Measurements from ENCODE around the gene PCED1A. TPM values are rescaled to one million over a fixed set of nuclear protein-coding genes. Genes with fewer than 3 reads are reported as not detected.

PCED1A gene
- total RNA-seq, 2 experiments from 2014 or later: 6.9 to 9.8 TPM

- Histone ChIP-seq H3K79me2 (ENCODE audit: insufficient read depth, low read depth, low read length) (no peaks in the 10 kb centered on the region), H3K4me2 (ENCODE audit: low read length) (no peak overlapping the region), H2AFZ (ENCODE audit: low read length) (no peak overlapping the region), H3K9me2 (ENCODE audit: insufficient read depth, low read length) (no peaks in the 10 kb centered on the region), H3K4me1 (ENCODE audit: insufficient read depth, low read length, poor library complexity, severe bottlenecking) (no peaks in the 10 kb centered on the region), H4K20me1 (ENCODE audit: insufficient read depth, low read length) (no peaks in the 10 kb centered on the region), H3K9me3 (ENCODE audit: low read length) (no peaks in the 10 kb centered on the region), H3K4me3 (ENCODE audit: low read depth, low read length, poor library complexity, severe bottlenecking) (no peak overlapping the region), H3K36me3 (ENCODE audit: insufficient read depth, low read length) (no peaks in the 10 kb centered on the region), H3K27ac (ENCODE audit: low read depth, low read length, poor library complexity, severe bottlenecking) (no peak overlapping the region)
- TF ChIP-seq EZH2phosphoT487 (IDR thresholded peaks at IDR 0.05; ENCODE audit: borderline replicate concordance, low read depth, low read length) (no peak), CTCF (conservative IDR thresholded peaks at IDR 0.05; ENCODE audit: low read length) (no peak)
- POLR2A ChIA-PET: no interaction called here
- CTCF ChIA-PET (ENCODE audit: unreplicated experiment): no interaction called here
- intact Hi-C loops (cut with micrococcal nuclease; ENCODE audit: unreplicated experiment): no loop called here
- BruUV-seq (replicated peaks): no TSS peak
- no peak for DNase-seq (ENCODE audit: low spot score)
Observed at GRCh38 chr20:2820084-2820895, 20.2 kb downstream of the PCED1A start.

- TF ChIP-seq EZH2phosphoT487 (IDR thresholded peaks at IDR 0.05; ENCODE audit: borderline replicate concordance, low read depth, low read length): no peak
- no peak for TF ChIP-seq CTCF (conservative IDR thresholded peaks at IDR 0.05; ENCODE audit: low read length)
- Histone ChIP-seq H3K4me3 (ENCODE audit: low read depth, low read length, poor library complexity, severe bottlenecking) (no peak overlapping the region), H2AFZ (ENCODE audit: low read length) (no peak overlapping the region), H3K36me3 (ENCODE audit: insufficient read depth, low read length) (no peaks in the 10 kb centered on the region), H4K20me1 (ENCODE audit: insufficient read depth, low read length) (no peaks in the 10 kb centered on the region), H3K9me2 (ENCODE audit: insufficient read depth, low read length) (no peaks in the 10 kb centered on the region), H3K27ac (ENCODE audit: low read depth, low read length, poor library complexity, severe bottlenecking) (no peak overlapping the region), H3K79me2 (ENCODE audit: insufficient read depth, low read depth, low read length) (no peaks in the 10 kb centered on the region), H3K9me3 (ENCODE audit: low read length) (no peaks in the 10 kb centered on the region), H3K4me1 (ENCODE audit: insufficient read depth, low read length, poor library complexity, severe bottlenecking) (no peaks in the 10 kb centered on the region), H3K4me2 (ENCODE audit: low read length) (no peak overlapping the region)
- CTCF ChIA-PET (ENCODE audit: unreplicated experiment): no interaction called here
- intact Hi-C loops (cut with micrococcal nuclease; ENCODE audit: unreplicated experiment): no loop called here
- DNase-seq (ENCODE audit: low spot score): no peak
- no TSS peak for BruUV-seq (replicated peaks)
- POLR2A ChIA-PET: no interaction called here
Observed at GRCh38 chr20:2817891-2818595, 22.4 kb downstream of the PCED1A start.

- H3K9me2 ChIP-seq (ENCODE audit: insufficient read depth, low read length): no peaks in the 10 kb centered on the region
- H3K36me3 ChIP-seq (ENCODE audit: insufficient read depth, low read length): no peaks in the 10 kb centered on the region
- no peak for DNase-seq (ENCODE audit: low spot score)
- H3K4me2 ChIP-seq (ENCODE audit: low read length): no peak overlapping the region
- ChIA-PET CTCF (ENCODE audit: unreplicated experiment) (no interaction called here), POLR2A (no interaction called here)
- intact Hi-C loops (cut with micrococcal nuclease; ENCODE audit: unreplicated experiment): no loop called here
- H4K20me1 ChIP-seq (ENCODE audit: insufficient read depth, low read length): no peaks in the 10 kb centered on the region
- H3K4me1 ChIP-seq (ENCODE audit: insufficient read depth, low read length, poor library complexity, severe bottlenecking): no peaks in the 10 kb centered on the region
- BruUV-seq (replicated peaks): no TSS peak
- H3K79me2 ChIP-seq (ENCODE audit: insufficient read depth, low read depth, low read length): no peaks in the 10 kb centered on the region
- 0 out of 2 replicates have a peak, but pooled peaks cover 2% of the 10 kb centered on the region for H3K9me3 ChIP-seq (ENCODE audit: low read length)
- H2AFZ ChIP-seq (ENCODE audit: low read length): no peak overlapping the region
- no peak overlapping the region for H3K4me3 ChIP-seq (ENCODE audit: low read depth, low read length, poor library complexity, severe bottlenecking)
- no peak for TF ChIP-seq EZH2phosphoT487 (IDR thresholded peaks at IDR 0.05; ENCODE audit: borderline replicate concordance, low read depth, low read length)
- TF ChIP-seq CTCF (conservative IDR thresholded peaks at IDR 0.05; ENCODE audit: low read length): no peak
- H3K27ac ChIP-seq (ENCODE audit: low read depth, low read length, poor library complexity, severe bottlenecking): no peak overlapping the region
Observed at GRCh38 chr20:2817341-2817726, 23.1 kb downstream of the PCED1A start.
